Posterior cingulate gyrus (tissue), 11 donors: ENCODE results near the gene PTPRD.
"Not testable (repeated sequence)": the region's sequence is repeated elsewhere in the genome, so short reads cannot be mapped to it uniquely, and the experiment has no call there.

Source experiments
- DNase-seq, 10 donors: peaks; one replicate each; pipeline versions ENCODE4 v3.0.0 to v3.0.0-alpha.2; 2020 to 2021; ENCODE audit warnings: mixed read lengths in 3 of 10
- intact Hi-C: fragments of 100-400 bp; cut with DNase I; formaldehyde crosslinking; loops from one replicate; pipeline ENCODE4 v1.15.1; 2023

Gene PTPRD

GRCh38 chr9:9002826-9003583, 1609.8 kb downstream of the PTPRD start:
- DNase-seq: peak in 4 of 10 donors; percentile 10 to 64 (median 32)
- intact Hi-C loops: loop anchor here (5.0 kb wide), 1 partner anchor 106 kb away; no protein-coding TSS in a partner anchor

DNA sequence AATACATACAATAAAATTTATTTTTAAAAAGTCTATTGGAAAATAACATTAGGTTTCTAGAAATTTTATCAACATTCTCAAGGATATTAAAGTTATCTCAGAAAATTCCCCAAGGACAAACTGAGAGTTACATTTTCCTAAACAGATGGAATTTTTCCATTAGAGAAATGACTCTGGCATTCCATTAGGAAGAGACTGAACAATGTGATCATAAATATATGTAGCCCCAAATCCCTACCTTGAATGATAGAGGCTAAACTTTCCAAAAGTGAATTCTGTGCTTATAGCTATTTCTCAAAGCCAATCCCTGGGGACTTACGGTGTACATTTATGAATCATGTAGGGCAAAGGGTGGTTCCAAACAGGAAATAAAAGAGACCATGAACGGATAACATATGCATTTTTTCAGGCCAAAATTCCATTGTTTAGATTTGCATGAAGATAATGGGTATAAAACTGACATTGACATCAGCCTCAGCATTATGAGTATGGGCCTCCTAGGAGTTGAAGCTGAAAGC, 1632.2 kb downstream of the PTPRD start:
- DNase-seq: no peak
- intact Hi-C loops: no loop called here

GRCh38 chr9:8978334-8978733, 1634.5 kb downstream of the PTPRD start:
- DNase-seq: no peak
- intact Hi-C loops: no loop called here

GRCh38 chr9:8968350-8968749, 1644.5 kb downstream of the PTPRD start:
- DNase-seq, intact Hi-C loops: not testable (repeated sequence)

GRCh38 chr9:8963885-8964284, 1648.9 kb downstream of the PTPRD start:
- DNase-seq: no peak
- intact Hi-C loops: no loop called here

- DNase-seq: no peak
- intact Hi-C loops: no loop called here
These were observed 1650.7 kb downstream of the PTPRD start for GRCh38 chr9:8962084-8962483.

- DNase-seq: no peak
- intact Hi-C loops: no loop called here
These were observed 1651.5 kb downstream of the PTPRD start for GRCh38 chr9:8961186-8961851.

GRCh38 chr9:8960254-8960653, 1652.5 kb downstream of the PTPRD start:
- no peak for DNase-seq
- intact Hi-C loops: no loop called here

- intact Hi-C loops: no loop called here
- no peak for DNase-seq
These were observed 1654.4 kb downstream of the PTPRD start for GRCh38 chr9:8958358-8958757.

- no peak for DNase-seq
- intact Hi-C loops: no loop called here
These were observed 1657.5 kb downstream of the PTPRD start for GRCh38 chr9:8955315-8955714.

- intact Hi-C loops: no loop called here
- DNase-seq: no peak
These were observed 1666.3 kb downstream of the PTPRD start for GRCh38 chr9:8946461-8946860.

DNA sequence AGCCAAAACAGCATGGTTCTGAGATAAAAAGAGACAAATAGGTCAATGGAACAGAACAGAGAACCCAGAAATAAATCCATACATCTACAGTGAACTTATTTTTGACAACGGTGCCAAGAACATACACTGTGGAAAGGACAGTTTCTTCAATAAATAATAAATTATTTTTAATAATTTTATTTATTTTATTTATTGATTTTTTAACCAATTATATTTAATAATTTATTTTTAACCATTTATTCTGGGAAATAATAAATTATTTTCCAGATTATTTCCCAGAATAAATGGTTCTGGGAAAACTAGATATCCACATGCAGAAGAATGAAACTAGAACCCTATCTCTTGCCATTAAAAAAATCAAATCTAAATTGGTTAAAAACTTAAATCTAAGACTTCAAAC, 1669.4 kb downstream of the PTPRD start:
- intact Hi-C loops: no loop called here
- no peak for DNase-seq

DNA sequence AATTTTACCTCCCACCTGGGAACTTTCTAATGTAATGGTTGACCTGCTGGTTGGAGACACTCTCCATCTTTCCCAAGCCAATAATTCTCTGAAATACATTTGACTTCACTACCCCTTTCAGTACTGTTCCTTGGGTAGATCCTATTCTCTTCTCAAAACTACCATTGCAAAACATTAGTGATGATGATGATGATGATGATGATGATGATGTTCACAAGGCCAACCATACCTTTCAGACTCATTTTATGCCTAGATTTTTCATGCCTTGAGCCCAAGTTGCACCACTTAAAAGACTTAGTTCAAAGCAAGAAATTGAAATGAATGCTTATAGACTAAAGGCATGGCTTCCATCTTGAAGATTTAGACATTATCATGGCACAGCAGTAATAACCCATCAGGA, 1672.2 kb downstream of the PTPRD start:
- intact Hi-C loops: no loop called here
- DNase-seq: no peak

- no peak for DNase-seq
- intact Hi-C loops: no loop called here
These were observed 1686.3 kb downstream of the PTPRD start for GRCh38 chr9:8926461-8926860.

DNA sequence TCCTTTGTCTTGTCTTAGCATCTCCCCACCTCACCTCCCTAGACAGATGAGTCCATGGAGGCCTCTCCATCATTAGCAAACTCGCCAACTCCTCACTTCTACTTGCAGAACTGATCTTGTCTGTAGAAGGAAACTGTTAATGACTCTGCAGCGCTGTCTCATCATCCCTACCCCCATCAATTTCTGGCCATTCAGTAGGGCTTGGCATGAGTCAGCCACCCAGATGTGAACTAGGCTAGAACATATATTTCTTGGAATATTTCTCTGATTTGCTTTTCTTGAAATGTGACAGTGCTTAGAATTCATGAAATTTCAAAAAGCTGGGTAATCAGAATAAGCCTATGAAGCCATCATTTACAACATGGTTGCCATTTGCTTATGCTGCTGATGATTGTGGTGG, 1688.2 kb downstream of the PTPRD start:
- intact Hi-C loops: no loop called here
- no peak for DNase-seq

DNA sequence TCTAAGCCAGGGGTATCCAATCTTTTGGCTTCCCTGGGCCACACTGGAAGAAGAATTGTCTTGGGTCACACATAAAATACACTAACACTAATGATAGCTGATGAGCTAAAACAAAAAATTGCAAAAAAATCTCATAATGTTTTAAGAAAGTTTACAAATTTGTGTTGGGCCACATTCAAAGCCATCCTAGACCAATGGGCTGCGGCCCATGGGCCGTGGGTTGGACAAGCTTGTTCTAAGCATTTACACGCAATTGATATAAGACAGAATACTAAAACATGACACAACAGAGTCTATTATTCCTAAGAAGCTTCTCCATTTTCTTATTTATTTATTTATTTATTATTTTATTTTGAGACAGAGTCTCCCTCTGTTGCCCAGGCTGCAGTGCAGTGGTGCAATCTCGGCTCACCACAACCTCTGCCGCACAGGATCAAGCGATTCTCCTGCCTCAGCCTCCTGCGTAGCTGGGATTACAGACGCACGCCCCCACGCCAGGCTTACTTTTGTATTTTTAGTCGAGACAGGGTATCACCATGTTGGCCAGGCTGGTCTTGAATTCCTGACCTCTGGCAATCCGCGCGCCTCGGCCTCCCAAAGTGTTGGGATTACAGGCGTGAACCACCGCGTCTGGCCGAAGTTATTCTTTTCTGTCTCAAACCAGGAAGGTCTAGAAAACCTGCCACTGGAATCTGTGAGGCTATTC, 1692.2 kb downstream of the PTPRD start:
- DNase-seq: peak in 3 of 10 donors; percentile 61 to 70 (median 68)
- intact Hi-C loops: not testable (repeated sequence)

GRCh38 chr9:8917956-8918739, 1694.7 kb downstream of the PTPRD start:
- intact Hi-C loops: no loop called here
- no peak for DNase-seq

DNA sequence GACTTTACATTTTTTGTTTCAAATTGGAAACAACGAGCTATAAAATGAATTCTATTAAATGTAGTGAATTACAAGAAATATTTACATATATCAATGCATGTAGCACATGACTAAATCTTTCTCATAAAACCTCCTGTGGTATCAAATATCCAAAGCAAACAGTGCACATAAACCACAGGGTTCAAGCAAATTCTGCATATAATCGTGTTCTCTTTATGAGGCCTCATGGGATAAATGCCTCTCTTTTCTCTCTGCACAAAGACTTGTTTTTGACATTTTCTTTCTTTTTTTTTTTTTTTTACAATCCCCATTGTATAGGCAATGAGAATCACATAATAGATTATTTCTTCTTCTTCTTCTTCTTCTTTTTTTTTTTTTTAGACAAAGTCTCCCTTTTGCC, 1696.0 kb downstream of the PTPRD start:
- intact Hi-C loops: no loop called here
- DNase-seq: no peak

GRCh38 chr9:8907868-8908267, 1704.9 kb downstream of the PTPRD start:
- intact Hi-C loops: no loop called here

GRCh38 chr9:8905731-8906130, 1707.1 kb downstream of the PTPRD start:
- intact Hi-C loops: no loop called here
- DNase-seq: no peak

More at GRCh38 chr9:8907868-8908267, 1704.9 kb downstream of the PTPRD start:
- DNase-seq: no peak
